Liver (tissue), 9 donors: ENCODE measurements around the gene COL27A1. TPM values are rescaled to one million over a fixed set of nuclear protein-coding genes. Genes with fewer than 3 reads are reported as not detected.

Experiments
- DNase-seq: peaks from one replicate; pipeline ENCODE4 v3.0.0-alpha.2; 2017; ENCODE audit warnings: low spot score
- H3K27ac ChIP-seq, 2 donors: one replicate each; pipeline ENCODE4 v1.7.0; 2013; ENCODE audit warnings: inconsistent platforms in 2 of 2, low read length in 2 of 2, control low read depth in 1 of 2, low read depth in 1 of 2, mild to moderate bottlenecking in 1 of 2
- H3K27me3 ChIP-seq, 4 donors: one replicate each; pipeline versions ENCODE4 v1.6.1 to v1.7.0; 2013; ENCODE audit warnings: low read length in 3 of 4, inconsistent platforms in 1 of 4, mild to moderate bottlenecking in 1 of 4, moderate library complexity in 1 of 4; ENCODE audit not compliant: control insufficient read depth in 4 of 4, insufficient read depth in 4 of 4
- H3K36me3 ChIP-seq, 4 donors: one replicate each; pipeline versions ENCODE4 v1.6.1 to v1.7.0; 2013; ENCODE audit warnings: low read length in 3 of 4, mild to moderate bottlenecking in 3 of 4, low read depth in 1 of 4, moderate library complexity in 1 of 4; ENCODE audit not compliant: control insufficient read depth in 4 of 4, insufficient read depth in 3 of 4
- H3K4me1 ChIP-seq, 4 donors: one replicate each; pipeline versions ENCODE4 v1.6.1 to v1.7.0; 2013; ENCODE audit warnings: low read length in 3 of 4, mild to moderate bottlenecking in 3 of 4, moderate library complexity in 1 of 4; ENCODE audit not compliant: control insufficient read depth in 4 of 4, insufficient read depth in 4 of 4
- H3K4me3 ChIP-seq, 3 donors: one replicate each; pipeline versions ENCODE4 v1.6.1 to v1.7.0; 2013; ENCODE audit warnings: low read length in 3 of 3, control low read depth in 1 of 3, low read depth in 1 of 3, mild to moderate bottlenecking in 1 of 3
- H3K9ac ChIP-seq, 2 donors: one replicate each; pipeline ENCODE4 v1.7.0; 2013; ENCODE audit warnings: low read length in 2 of 2, mild to moderate bottlenecking in 2 of 2, moderate library complexity in 2 of 2, control low read depth in 1 of 2, low read depth in 1 of 2
- H3K9me3 ChIP-seq, 4 donors: one replicate each; pipeline versions ENCODE4 v1.6.1 to v1.7.0; 2013; ENCODE audit warnings: low read length in 3 of 4; ENCODE audit not compliant: control insufficient read depth in 4 of 4
- ATF3 ChIP-seq: IDR thresholded peaks from 2 replicates; pipeline ENCODE4 v1.6.1; 2016; ENCODE audit warnings: antibody characterized with exemption
- CTCF ChIP-seq: fragments of 150-350 bp; IDR thresholded peaks from 2 replicates; pipeline ENCODE4 v1.5.1; 2017; ENCODE audit warnings: improper control_type of control experiment, low read depth, low read length; ENCODE audit not compliant: missing input control
- EGR1 ChIP-seq, 2 donors: IDR thresholded peaks; 2 replicates each; pipeline ENCODE4 v1.6.1; 2016 to 2018; ENCODE audit warnings: antibody characterized with exemption in 2 of 2, low read depth in 2 of 2
- FOXA1 ChIP-seq: IDR thresholded peaks from 2 replicates; pipeline ENCODE4 v1.6.1; 2016; ENCODE audit warnings: antibody characterized with exemption
- FOXA2 ChIP-seq: IDR thresholded peaks from 2 replicates; pipeline ENCODE4 v1.6.1; 2016; ENCODE audit warnings: antibody characterized with exemption
- GABPA ChIP-seq, 2 donors: IDR thresholded peaks in 1 of 2; conservative IDR thresholded peaks in 1 of 2; 2 replicates each; pipeline ENCODE4 v1.6.1; 2016; ENCODE audit warnings: antibody characterized with exemption in 2 of 2, mild to moderate bottlenecking in 1 of 2, moderate library complexity in 1 of 2
- HNF4A ChIP-seq, 2 donors: conservative IDR thresholded peaks; 2 replicates each; pipeline ENCODE4 v1.6.1; 2016; ENCODE audit warnings: antibody characterized with exemption in 2 of 2, mild to moderate bottlenecking in 2 of 2
- HNF4G ChIP-seq: IDR thresholded peaks from 2 replicates; pipeline ENCODE4 v1.6.1; 2016; ENCODE audit warnings: antibody characterized with exemption
- JUND ChIP-seq, 2 donors: IDR thresholded peaks; 2 replicates each; pipeline ENCODE4 v1.6.1; 2016; ENCODE audit warnings: antibody characterized with exemption in 2 of 2
- NR2F2 ChIP-seq: IDR thresholded peaks from 2 replicates; pipeline ENCODE4 v1.6.1; 2016; ENCODE audit warnings: antibody characterized with exemption
- RAD21 ChIP-seq, 2 donors: IDR thresholded peaks; 2 replicates each; pipeline ENCODE4 v1.6.1; 2016; ENCODE audit warnings: antibody characterized with exemption in 2 of 2, mild to moderate bottlenecking in 2 of 2
- REST ChIP-seq: IDR thresholded peaks from 2 replicates; pipeline ENCODE4 v1.6.1; 2016; ENCODE audit warnings: antibody characterized with exemption, mild to moderate bottlenecking
- RXRA ChIP-seq, 2 donors: IDR thresholded peaks; 2 replicates each; pipeline ENCODE4 v1.6.1; 2017 to 2018; ENCODE audit warnings: antibody characterized with exemption in 2 of 2, mild to moderate bottlenecking in 1 of 2
- SP1 ChIP-seq: IDR thresholded peaks from 2 replicates; pipeline ENCODE4 v1.6.1; 2018; ENCODE audit warnings: antibody characterized with exemption, mild to moderate bottlenecking
- TAF1 ChIP-seq: conservative IDR thresholded peaks from 2 replicates; pipeline ENCODE4 v1.6.1; 2016; ENCODE audit warnings: antibody characterized with exemption, mild to moderate bottlenecking
- YY1 ChIP-seq: IDR thresholded peaks from 2 replicates; pipeline ENCODE4 v1.6.1; 2016; ENCODE audit warnings: antibody characterized with exemption, mild to moderate bottlenecking
- WGBS: extraction: QIAGEN DNeasy Blood & Tissue Kit; methylation state at CpG from one replicate; pipeline ENCODE4 v1.1.7; 2013; 5-methylcytosine and 5-hydroxymethylcytosine counted together
- polyA plus RNA-seq, 2 donors: library from polyadenylated mRNA; stranded (reverse) in 1 of 2; unstranded in 1 of 2; fragments of 200-250 nt in 1 of 2; fragments of >200 nt in 1 of 2; fragmentation: Nextera tagmentation in 1 of 2; extraction: Ambion mirVana in 1 of 2; gene quantifications; one replicate each; pipeline versions ENCODE4 v1.2.1 to v1.2.3, GENCODE V29; 2013 to 2015
- total RNA-seq, 2 donors: library from RNA; depleted of rRNA; stranded (reverse); fragments of >200 nt; gene quantifications; one replicate each; pipeline ENCODE4 v1.2.3, GENCODE V29; 2014
- TF ChIP-seq, protein P1 (sequence below): IDR thresholded peaks from 2 replicates; pipeline ENCODE4 v1.6.1; 2016; ENCODE audit warnings: antibody characterized with exemption
- donor health status: healthy.
- donor health status: healthy.
- donor health status: healthy.
- donor health status: healthy.
- donor health status: healthy.

COL27A1 gene
- total and polyA plus RNA-seq, 4 donors: 7.0 to 20.4 (median 12.0) TPM

DNA sequence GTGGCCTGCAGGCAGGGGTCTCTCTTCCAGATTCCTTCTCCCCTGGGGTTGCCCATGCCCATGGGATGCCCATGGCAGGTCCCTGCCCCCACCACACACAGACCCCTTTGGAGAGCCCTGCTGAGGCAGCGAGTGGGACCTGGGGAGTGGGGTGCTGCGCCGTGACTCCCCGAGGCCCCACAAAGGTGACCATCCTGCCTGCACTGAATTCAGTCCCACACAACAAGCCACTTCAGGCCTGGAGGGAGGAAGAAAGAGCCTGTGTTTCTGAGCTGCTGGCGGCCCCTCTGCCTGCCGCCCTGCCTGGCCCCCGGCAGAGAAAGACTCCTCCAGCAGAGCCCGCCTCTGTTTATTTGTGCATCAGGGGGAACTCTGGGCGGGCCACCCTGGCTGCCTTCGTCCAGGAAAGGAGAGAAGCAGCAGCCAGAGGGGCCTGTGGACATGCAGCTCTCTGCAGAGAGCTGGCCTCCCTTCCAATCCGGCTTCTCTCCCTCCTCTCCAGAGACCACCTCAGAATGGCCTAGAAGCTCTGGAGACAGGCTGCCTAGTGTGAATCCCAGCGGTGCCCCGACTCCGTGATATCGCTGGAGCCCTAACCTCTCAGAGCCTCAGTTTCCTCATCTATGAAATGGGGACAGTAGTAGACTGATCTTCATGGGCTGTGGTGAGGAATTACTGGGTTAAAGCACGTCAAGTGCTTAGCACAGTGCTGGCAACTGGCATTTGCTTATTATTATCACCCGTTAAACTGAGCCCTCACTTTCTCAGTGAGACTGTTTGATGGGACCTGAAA lies 72.9 kb downstream of the COL27A1 start:
- no peak overlapping the region for H3K27ac ChIP-seq
- H3K4me3 ChIP-seq: no peak overlapping the region
- peaks cover 0 to 5% (median 2%) of the 10 kb centered on the region in 4 donors for H3K36me3 ChIP-seq
- 92% methylated on average over 17 of the region's 17 CpGs for WGBS
- H3K27me3 ChIP-seq: no peaks in the 10 kb centered on the region
- no peak overlapping the region for H3K9ac ChIP-seq
- TF ChIP-seq CTCF: no peak
- TF ChIP-seq NR2F2: no peak
- no peak for TF ChIP-seq RAD21 (IDR thresholded peaks at IDR 0.05)
- no peak for TF ChIP-seq REST
- no peak for TF ChIP-seq ATF3
- no peak for TF ChIP-seq JUND (IDR thresholded peaks at IDR 0.05)
- no peak for TF ChIP-seq TAF1
- TF ChIP-seq GABPA (IDR thresholded peaks at IDR 0.05 in 1 of 2, conservative IDR thresholded peaks at IDR 0.05 in 1 of 2): no peak
- TF ChIP-seq, protein P1, sequence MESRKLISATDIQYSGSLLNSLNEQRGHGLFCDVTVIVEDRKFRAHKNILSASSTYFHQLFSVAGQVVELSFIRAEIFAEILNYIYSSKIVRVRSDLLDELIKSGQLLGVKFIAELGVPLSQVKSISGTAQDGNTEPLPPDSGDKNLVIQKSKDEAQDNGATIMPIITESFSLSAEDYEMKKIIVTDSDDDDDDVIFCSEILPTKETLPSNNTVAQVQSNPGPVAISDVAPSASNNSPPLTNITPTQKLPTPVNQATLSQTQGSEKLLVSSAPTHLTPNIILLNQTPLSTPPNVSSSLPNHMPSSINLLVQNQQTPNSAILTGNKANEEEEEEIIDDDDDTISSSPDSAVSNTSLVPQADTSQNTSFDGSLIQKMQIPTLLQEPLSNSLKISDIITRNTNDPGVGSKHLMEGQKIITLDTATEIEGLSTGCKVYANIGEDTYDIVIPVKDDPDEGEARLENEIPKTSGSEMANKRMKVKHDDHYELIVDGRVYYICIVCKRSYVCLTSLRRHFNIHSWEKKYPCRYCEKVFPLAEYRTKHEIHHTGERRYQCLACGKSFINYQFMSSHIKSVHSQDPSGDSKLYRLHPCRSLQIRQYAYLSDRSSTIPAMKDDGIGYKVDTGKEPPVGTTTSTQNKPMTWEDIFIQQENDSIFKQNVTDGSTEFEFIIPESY: no peak
- no peak for TF ChIP-seq RXRA (IDR thresholded peaks at IDR 0.05)
- TF ChIP-seq FOXA1: no peak
- no peak for TF ChIP-seq FOXA2
- no peak for TF ChIP-seq SP1
- no peak for TF ChIP-seq HNF4G
- no peak for TF ChIP-seq EGR1 (IDR thresholded peaks at IDR 0.05; ENCODE audit: low read depth in 2 of 2)
- TF ChIP-seq YY1: no peak
- no peak for TF ChIP-seq HNF4A (conservative IDR thresholded peaks at IDR 0.05)
- H3K9me3 ChIP-seq: no peaks in the 10 kb centered on the region
- no peak for DNase-seq
- H3K4me1 ChIP-seq: peaks cover 2 to 6% (median 3%) of the 10 kb centered on the region in 4 donors
